Germinal center (tissue), 1 donor: ENCODE results near the gene NRSN2.

Experiments
- DNase-seq: peaks from one replicate; pipeline ENCODE4 v3.0.0; 2012; ENCODE audit warnings: mixed read lengths, low spot score

Gene NRSN2

GRCh38 chr20:397432-398237, 50.7 kb downstream of the NRSN2 start:
- no peak for DNase-seq

GRCh38 chr20:399182-399707, 52.3 kb downstream of the NRSN2 start:
- DNase-seq, result no peak

GRCh38 chr20:400128-400453, 53.2 kb downstream of the NRSN2 start:
- DNase-seq, result no peak

GRCh38 chr20:400454-401275, 53.8 kb downstream of the NRSN2 start:
- no peak for DNase-seq

GRCh38 chr20:401682-402495, 55.0 kb downstream of the NRSN2 start:
- DNase-seq, result no peak

DNA sequence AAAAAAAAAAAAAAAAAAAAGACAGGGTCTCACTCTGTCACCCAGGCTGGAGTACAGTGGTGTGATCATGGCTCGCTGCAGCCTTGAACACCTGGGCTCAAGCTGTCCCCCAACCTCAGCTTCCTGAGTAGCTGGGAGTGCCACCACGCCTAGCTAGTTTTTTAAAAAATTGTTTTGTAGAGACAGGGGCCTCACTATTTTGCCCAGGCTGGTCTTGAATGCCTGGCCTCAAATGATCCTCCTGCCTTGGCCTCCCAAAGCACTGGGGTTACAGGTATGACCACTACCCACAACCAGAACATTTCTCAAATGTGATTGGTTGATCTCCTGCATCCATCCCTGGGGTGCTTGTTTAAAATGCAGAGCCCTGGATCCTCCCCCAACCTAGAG, 55.6 kb downstream of the NRSN2 start:
- no peak for DNase-seq

- DNase-seq, result no peak
These were observed 56.1 kb downstream of the NRSN2 start for GRCh38 chr20:402898-403581.

DNA sequence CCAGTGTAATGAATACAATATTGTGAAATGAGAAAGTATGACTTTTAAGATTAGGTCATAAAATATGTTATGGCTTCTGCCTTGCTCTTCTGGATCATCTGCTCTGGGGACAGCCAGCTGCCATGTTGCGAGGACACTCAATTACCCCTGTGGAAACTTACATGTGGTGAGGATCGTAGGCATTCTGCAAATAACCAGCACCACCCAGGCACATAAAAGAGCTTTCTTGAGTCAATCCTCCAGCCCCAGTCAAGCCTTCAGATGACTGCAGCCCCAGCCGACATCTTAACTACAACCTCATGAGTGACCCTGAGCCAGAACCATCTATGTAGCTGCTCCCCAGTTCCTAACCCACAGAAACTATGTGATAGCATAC, 56.7 kb downstream of the NRSN2 start:
- DNase-seq, result no peak

DNA sequence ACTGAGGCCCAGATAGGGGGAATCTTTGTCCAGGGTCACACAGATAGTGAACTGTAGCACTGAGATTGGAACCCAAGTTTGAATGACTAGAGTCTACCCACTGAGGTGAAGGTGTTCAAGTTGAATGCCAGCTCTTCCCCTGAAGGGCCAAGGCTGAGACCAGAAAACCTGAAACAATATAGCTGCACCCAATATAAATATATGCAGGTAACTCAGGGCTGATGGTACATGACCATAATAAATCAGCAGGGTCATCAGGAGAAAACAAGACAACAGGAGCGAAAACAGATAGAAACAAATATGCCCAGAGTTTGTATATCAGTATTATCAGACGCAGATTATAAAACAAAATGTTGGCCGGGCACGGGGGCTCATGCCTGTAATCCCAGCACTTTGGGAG, 57.2 kb downstream of the NRSN2 start:
- no peak for DNase-seq
